ENCODE data around the gene SLC22A13.
"Not testable (repeated sequence)": the region's sequence is repeated elsewhere in the genome, so short reads cannot be mapped to it uniquely, and the experiment has no call there.

SLC22A13 gene

DNA sequence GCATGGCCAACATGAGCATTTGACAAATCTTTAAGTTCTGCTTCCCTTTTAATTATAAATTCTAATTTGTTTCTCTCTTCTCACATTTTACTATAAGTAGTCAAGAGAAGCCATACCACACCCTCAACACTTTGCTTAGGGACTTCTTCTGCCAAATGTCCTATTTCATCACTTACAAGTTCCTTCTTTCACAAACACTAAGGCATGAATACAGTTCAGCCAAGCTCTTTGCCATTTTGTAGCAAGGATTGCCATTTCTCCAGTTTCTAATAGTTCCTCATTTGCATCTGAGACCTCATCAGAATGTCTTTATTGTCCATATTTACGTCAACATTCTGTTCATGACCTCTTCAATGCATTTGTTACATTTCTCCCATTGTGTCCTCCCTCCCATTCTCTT lies 45.9 kb downstream of the SLC22A13 start:
- no peak for DNase-seq

DNA sequence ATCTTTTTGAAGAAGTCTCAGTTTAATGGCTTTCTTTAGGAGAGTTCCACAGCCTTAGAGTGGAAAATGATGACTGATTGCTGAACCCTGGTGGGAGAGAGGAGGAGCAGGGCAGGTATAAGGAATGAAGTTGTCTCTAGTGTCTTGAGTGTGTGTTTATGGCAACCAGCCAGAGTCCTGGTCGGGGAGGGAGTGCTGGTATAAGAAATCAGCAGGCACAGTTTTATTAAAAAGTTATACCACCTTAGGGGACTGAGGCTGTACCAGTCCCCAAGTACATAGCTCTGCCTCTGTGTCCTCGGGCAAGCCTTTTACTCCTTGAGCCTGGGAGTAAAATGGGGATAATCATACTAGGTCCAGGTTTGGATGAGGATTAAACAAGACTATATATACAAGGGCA lies 46.3 kb downstream of the SLC22A13 start:
- DNase-seq = no peak

DNA sequence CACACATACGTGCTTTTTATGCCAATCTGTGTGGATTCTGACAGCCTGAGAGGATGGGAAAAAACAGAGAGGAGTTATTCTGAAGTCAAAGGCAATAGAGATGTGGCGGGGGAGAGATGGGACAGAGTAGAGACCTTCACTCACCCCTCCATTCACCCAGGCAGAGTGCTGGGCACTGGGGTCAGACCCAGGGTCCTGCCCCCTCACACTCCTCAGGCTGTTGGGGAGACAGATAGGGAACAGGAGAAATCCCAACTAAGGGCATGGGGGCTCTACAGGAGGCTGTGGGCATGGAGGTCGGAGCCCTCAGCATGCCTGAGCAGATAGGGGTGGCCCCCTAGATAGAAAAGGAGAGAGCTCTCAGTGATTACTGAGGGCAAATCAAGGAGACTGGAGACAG lies 46.7 kb downstream of the SLC22A13 start:
- no peak for DNase-seq

DNA sequence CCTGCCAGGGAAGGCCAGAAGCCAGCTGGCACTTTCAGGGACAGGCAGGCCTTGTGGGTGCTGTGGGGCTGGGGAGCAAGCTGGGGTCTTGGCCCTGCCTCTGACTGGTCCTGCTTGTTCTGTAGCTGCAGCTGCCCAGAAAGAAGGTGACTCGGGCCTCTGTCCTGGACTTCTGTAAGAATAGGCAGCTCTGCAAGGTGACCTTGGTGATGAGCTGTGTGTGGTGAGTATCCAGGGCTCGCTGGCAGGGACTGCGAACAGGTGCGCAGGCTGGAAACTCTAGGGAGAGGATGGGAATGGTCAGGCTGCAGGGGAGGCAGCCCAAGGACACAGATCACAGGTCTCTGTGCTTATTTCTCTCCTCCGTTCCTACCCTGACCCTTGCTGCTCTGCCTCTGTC lies 47.7 kb downstream of the SLC22A13 start:
- no peak for DNase-seq

DNA sequence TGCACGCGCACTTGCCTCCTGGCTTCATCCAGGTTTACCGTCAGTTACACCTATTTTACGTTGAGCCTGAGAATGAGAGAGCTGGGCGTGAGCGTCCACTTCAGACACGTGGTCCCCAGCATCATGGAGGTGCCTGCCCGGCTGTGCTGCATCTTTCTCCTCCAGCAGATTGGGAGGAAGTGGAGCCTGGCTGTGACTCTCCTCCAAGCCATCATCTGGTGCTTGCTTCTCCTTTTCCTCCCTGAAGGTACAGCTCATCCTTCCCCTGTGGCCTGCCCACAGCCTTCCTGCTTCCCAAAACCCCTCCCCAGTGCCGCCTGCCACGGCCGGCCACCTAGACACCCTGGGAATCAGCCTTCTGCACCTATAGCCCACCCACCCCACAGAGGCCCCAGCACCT lies 48.1 kb downstream of the SLC22A13 start:
- DNase-seq = no peak

DNA sequence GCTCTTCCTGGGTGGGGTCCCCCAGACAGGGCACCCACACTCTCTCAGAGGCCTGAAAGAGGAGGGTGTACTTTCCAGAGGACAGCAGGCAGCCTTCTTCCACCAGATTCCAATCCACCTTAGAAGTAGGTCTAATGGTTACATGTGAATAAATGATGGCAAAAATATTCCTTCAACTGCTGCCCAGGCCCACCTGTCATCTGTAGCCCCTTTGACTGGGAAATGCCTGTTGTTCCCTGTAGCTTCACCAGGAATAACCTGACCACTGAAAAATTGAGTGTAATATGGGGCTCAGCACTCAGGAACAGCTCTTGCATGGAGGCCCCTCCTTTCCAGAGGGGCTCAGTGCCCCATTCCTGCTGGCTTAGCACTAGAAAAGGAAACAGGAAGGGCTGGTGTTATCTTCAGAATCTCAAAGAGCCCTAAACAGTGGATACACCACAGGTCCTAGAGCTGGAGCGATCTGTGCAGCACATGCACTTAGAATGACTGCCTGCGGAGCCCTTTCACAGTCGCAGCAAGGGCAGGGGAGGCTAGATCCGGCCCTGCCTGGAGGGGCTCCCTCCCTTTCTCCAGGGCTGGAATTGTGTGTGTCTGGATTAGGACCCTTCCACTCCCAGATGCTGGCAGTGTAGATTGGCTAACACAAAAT lies 48.6 kb downstream of the SLC22A13 start:
- no peak for DNase-seq

DNA sequence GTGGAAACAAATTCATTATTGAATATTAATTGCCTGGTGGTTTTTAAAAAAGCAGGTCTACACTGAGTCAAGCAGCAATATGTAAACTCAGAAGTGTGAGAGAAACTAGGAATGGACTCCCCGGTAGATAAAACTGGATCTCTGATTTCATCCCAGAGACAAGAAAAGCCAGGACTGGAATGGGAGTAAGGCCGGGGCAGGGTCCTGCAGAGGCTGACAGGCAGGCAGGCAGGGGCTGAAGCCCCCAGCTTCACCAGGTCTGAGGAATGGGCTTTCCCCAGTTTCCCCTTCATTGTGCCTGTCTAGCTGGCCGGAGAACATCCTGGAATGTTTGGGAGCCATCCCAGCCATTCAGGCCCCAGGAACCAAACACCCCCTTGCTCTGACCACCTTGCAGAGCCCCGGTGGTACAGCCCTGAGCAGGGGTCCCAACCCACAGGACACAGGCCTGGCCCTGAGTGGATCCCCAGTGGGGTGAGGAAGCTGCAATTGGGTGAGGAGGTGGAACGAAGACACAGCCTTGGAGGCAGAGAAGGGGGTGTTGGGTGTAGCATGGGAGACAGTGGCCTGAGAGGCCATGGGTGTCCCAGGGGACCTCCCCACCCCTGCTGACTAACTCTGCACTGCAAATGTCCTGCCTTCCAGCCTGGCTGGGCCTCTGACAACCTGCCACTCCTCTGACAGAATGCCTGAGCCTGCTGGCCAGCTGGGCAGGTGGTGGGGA lies 49.3 kb downstream of the SLC22A13 start:
- DNase-seq = no peak

DNA sequence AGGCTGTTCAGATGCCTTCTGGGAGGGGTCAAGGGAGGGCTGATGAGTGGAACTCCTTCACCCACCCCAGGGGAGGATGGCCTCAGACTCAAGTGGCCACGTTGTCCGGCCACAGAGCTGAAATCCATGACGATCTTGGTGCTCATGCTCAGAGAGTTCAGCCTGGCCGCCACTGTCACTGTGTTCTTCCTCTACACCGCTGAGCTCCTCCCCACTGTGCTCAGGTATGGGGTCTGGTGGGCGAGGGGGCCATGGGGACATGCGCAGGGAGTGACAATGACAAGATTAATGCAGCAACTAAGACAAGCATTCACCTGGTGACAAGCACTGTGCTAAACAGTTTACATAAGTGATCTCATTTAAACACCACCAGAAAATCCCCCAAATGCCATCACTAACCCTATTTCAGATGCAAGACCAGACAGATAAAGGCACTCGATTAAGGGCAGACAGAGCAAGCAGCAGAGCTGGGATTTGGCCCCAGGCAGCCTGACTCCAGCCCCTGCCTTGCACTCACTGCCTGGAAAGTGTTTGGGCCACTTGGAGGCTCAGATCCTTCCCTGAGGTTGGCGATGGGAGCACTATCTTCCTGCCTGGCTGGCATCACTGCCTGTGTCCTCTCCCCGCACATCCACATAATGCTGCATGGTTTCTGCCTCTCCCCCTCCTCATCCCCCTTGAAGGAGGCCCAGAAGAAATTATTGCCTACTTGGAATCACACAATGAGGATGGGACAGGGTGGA lies 50.0 kb downstream of the SLC22A13 start:
- DNase-seq = no peak

DNA sequence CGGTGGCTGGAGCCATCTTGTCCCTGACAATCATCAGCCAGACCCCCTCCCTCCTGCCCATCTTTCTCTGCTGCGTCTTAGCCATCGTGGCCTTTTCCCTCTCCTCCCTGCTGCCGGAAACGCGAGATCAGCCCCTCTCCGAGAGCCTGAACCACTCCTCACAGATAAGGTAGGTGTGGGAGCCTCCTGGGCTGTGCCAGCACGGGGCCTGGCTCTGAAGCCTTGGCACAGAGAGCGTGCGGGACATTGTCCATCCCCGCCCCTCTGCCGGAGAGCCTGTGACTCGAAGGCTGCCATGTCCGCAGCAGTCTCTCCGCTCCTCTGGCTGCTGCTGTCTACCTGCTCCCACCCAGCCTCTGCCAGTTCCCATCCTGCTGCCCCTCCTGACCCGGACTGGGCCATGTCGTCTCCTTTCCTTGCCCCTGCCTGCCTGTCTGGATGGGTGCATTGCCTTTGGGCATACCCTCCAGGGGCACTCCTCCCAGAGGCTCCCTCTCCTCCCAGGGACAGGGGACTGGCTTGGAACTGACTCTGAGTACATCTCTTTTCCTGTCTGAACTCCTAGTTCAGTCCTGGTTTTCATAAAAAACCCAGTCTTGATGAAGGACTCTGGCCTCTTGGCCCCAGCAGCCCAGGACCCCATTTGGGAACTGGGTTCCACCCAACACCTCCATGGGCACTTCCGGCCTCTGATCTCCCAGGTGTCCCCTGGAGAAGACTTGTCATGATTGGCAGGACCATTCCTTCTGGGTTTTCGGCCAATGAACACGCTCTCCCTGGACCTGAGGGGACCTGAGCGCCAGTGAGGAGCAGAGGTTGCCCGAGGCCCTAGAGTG lies 51.0 kb downstream of the SLC22A13 start:
- DNase-seq = no peak

DNA sequence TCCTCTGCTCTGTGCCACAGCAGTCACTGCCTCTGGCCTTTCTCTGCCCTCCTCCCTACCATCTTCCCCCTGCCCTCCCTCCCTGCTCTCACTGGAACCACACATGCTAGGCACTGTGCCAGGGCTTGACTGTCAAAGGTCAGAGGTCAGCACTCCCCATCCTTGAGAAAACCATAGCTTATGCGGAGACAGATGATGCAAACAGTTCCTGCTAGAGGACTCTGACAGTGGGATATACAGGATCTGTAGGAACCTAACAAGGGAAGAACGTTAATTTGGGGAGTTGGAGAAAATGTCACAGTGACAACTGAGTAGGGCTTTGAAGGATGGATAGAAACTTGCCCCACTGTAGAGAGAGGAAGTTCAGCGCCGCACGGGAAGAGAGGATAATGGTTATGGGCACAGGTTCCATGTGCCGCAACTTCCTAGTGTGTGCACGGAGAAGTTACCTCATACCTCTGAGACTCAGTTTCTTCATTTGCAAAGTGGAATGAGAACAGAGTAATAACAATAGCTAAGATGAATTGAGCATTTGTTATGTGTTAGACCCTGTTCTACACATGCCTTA lies 51.7 kb downstream of the SLC22A13 start:
- DNase-seq = no peak

DNA sequence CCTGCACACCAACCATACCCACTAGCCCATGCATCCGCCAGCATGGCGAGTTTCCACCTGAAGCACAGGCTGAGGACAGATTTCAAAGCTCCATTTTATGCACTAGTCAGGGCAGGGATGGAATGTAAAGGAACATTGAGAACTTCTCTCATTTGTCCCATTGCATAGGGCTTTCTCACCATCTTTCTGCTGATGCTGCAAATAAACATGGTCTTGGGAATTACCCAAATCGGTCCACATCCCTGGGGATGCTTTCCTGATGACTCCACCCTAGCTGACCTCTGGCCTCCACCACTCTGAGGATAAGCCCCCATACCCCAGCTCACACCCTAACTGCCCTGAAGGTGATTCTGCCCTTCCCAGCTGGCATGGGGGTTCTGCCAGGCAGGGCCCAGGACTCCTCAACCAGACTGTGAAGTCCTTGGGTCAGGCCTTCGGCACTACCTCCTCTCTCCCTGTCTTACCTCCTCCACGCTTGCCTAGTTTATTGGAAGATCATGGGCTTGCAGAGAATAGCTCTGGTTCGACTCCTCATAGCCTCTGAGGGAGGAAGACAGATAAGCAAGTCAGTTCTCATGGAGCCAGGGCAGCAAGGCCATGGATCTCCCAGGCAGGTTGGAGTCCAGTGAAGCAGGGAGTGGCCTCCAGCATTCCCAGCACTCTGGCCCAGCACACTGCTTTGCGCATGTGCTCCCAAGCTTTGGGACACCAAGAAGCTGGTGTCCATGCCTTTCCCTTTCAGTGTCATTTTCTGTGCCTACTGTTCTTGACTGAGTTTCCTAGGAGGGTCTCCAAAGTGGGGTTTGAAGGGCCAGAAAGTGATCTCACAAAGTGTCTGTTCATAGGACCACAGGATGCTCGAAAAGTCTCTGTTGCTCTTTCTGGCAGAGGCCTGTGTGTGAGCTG lies 53.4 kb downstream of the SLC22A13 start:
- no peak for DNase-seq

DNA sequence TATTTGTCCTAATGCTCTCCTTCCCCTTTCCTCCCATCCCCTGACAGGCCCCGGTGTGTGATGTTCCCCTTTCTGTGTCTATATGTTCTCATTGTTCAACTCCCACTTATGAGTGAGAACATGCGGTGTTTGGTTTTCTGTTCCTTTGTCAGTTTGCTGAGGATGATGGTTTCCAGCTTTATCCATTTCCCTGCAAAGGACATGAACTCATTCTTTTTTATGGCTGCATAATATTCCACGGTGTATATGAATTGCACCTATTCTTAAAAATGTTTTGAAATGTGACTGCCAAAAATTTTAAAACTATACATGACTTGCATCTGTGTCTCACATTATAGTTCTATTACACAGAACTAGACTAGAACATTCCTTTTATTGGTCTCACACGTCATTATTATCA lies 55.0 kb downstream of the SLC22A13 start:
- not testable (repeated sequence) for DNase-seq

DNA sequence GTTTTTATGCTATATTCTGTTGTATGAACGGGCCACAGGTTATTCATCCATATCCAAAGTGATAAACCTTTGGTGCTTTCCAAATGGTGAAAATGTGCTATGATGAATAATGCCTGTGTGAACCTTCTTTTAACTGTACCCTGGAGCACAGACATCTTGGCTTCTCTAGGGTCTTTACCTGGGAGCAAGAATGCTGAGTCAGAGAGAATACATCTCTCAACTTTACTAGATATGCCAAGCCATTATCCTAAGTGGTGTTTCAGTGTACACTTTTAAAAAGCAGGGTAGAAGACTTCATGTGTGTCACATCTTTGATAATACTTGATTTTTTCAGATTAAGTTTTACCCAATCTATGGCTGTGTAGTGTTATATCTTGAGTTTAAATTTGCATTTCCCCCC lies 57.4 kb downstream of the SLC22A13 start:
- DNase-seq = no peak

DNA sequence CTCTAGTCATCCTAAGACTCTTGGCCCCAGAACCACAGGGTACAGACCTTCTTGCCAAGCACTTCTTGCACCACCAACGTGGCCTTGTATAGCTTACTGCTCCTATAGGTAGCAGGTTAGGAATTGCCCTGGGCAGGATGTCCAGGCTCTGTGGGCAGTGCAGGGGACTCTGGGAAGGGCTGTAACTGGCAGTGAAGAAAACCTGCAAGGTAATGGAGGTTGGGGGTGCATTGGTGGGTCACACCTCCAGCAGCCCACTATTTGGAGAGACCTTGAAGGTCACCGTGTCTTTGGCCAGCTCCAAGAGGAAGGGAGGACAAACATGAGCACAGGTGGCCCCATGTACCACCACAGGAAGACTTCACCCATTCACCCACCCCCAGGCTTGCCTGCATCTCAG lies 59.6 kb downstream of the SLC22A13 start:
- no peak for DNase-seq

DNA sequence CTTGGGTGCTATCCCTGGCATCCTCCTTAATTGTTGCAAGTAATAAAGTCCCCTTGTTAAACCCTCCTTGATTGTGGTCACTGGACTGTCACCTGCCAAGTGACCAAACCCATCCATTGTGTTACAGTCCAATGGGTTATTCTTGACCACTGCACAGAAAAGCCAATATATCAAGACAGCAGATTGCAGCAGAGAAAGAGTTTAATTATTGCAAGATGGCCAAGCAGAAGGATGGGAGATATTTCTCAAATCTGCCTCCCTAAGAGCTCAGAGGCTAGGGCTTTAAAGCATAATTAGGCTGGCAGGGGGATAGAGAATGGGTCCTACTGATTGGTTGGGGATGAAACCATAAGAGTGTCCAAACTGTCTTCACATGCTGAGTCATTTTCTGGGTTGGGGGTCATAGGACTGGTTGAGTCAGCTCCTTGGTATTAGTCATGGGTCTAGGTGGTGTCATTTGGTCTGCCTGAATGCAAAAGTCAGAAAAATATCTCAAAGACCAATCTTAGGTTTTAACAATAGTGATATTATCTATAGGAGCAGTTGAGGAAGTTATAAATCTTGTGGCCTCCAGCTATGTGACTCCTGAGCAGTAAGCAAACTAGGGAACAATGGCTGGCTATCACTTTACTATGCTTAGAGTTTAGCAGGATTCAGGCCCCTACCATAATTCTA lies 61.9 kb downstream of the SLC22A13 start:
- DNase-seq = no peak
